Endothelial cell of umbilical vein (primary cell): Measurements from ENCODE around the gene KCNJ13. TPM values are rescaled to one million over a fixed set of nuclear protein-coding genes. Genes with fewer than 3 reads are reported as not detected.

ENCODE experiments used
- BruUV-seq: library from RNA; stranded (reverse); fragments of 400-500 nt; replicated peaks from 2 replicates; lab custom pipeline; 2021; lab: Mats Ljungman, UMichigan
- CTCF ChIA-PET: fragments of 300-600, 350-600 bp; sonication (Branson Sonifier 250); formaldehyde crosslinking; loops from one replicate; lab custom pipeline; 2021; ENCODE audit warnings: antibody characterized with exemption, inconsistent platforms; lab: Charles Lee
- POLR2A ChIA-PET: fragments of 300-600, 350-600 bp; sonication (Branson Sonifier 250); formaldehyde crosslinking; loops from one replicate; lab custom pipeline; 2021; ENCODE audit warnings: antibody characterized with exemption, inconsistent platforms; lab: Charles Lee
- DNase-seq: peaks from one replicate; pipeline ENCODE4 v3.0.0-alpha.2; 2011; ENCODE audit warnings: low read depth, low spot score
- FAIRE-seq: peaks from 2 replicates; lab custom pipeline; 2011; peaks lifted over from hg19 to GRCh38; lab: Jason Lieb, UNC
- H2AFZ ChIP-seq: 2 replicates; pipeline ENCODE4 v1.6.0; 2012; ENCODE audit warnings: low read depth, low read length, control low read depth, inconsistent platforms
- H3K27ac ChIP-seq: 2 replicates; pipeline ENCODE4 v1.5.1; 2011; ENCODE audit warnings: low read depth, mild to moderate bottlenecking, control low read depth, low read length, moderate library complexity; ENCODE audit not compliant: insufficient read depth
- H3K27me3 ChIP-seq, 2 experiments: 2 replicates each; pipeline versions ENCODE4 v1.6.0 to v1.6.1; 2011; ENCODE audit warnings: low read length in 2 of 2, mixed read lengths in 1 of 2; ENCODE audit not compliant: control insufficient read depth in 2 of 2, insufficient read depth in 2 of 2
- H3K36me3 ChIP-seq, 2 experiments: 2 replicates in 1 of 2; 3 replicates in 1 of 2; pipeline ENCODE4 v1.5.1; 2011; ENCODE audit warnings: low read length in 2 of 2, mild to moderate bottlenecking in 1 of 2, moderate library complexity in 1 of 2; ENCODE audit not compliant: control insufficient read depth in 2 of 2, insufficient read depth in 2 of 2; ENCODE audit errors: extremely low read depth in 1 of 2
- H3K4me1 ChIP-seq: 3 replicates; pipeline ENCODE4 v1.5.1; 2011; ENCODE audit warnings: mild to moderate bottlenecking, low read length; ENCODE audit not compliant: control insufficient read depth, insufficient read depth; ENCODE audit errors: extremely low read depth
- H3K4me2 ChIP-seq: 2 replicates; pipeline ENCODE4 v1.6.1; 2011; ENCODE audit warnings: low read length, control low read depth, mixed read lengths; ENCODE audit not compliant: insufficient read depth
- H3K4me3 ChIP-seq, 3 experiments: fragments of 200-600 bp in 1 of 3; sonication (generic), shearing (Covaris generic) in 1 of 3; replicated peaks in 1 of 3; 2 replicates each; pipeline ENCODE4 v1.5.1; 2011 to 2016; ENCODE audit warnings: control low read depth in 3 of 3, low read length in 3 of 3, mild to moderate bottlenecking in 2 of 3, inconsistent platforms in 1 of 3, low read depth in 1 of 3, moderate library complexity in 1 of 3; ENCODE audit not compliant: insufficient read depth in 1 of 3
- H3K79me2 ChIP-seq: 2 replicates; pipeline ENCODE4 v1.6.0; 2012; ENCODE audit warnings: low read length, inconsistent platforms; ENCODE audit not compliant: control insufficient read depth, insufficient read depth
- H3K9ac ChIP-seq: replicated peaks from 2 replicates; pipeline ENCODE3; 2011; ENCODE audit warnings: low read length, control low read depth; ENCODE audit not compliant: insufficient read depth; ENCODE audit errors: extremely low read depth
- H3K9me1 ChIP-seq: replicated peaks from 3 replicates; pipeline ENCODE4 v1.6.0; 2011; ENCODE audit warnings: mild to moderate bottlenecking, low read length; ENCODE audit not compliant: control insufficient read depth, insufficient read depth; ENCODE audit errors: extremely low read depth
- H3K9me3 ChIP-seq: replicated peaks from 2 replicates; pipeline ENCODE4 v1.5.1; 2012; ENCODE audit warnings: low read length, inconsistent platforms; ENCODE audit not compliant: control insufficient read depth, insufficient read depth
- H4K20me1 ChIP-seq: replicated peaks from 2 replicates; pipeline ENCODE3; 2011; ENCODE audit warnings: mild to moderate bottlenecking, low read length; ENCODE audit not compliant: control insufficient read depth, insufficient read depth; ENCODE audit errors: extremely low read depth
- CTCF ChIP-seq, 2 donors: IDR thresholded peaks; 1 replicate in 1 of 2; 2 replicates in 1 of 2; pipeline ENCODE4 v1.5.1; 2011; ENCODE audit warnings: low read length in 2 of 2, mild to moderate bottlenecking in 2 of 2, moderate library complexity in 2 of 2, control low read depth in 1 of 2, inconsistent platforms in 1 of 2, low read depth in 1 of 2; ENCODE audit not compliant: insufficient read depth in 1 of 2; ENCODE audit errors: extremely low read depth in 1 of 2
- EZH2 ChIP-seq: IDR thresholded peaks from 2 replicates; pipeline ENCODE4 v1.6.1; 2012; ENCODE audit warnings: borderline replicate concordance, low read depth, mild to moderate bottlenecking, moderate library complexity, low read length, inconsistent platforms; ENCODE audit not compliant: severe bottlenecking
- FOS ChIP-seq: IDR thresholded peaks from 2 replicates; pipeline ENCODE4 v1.6.1; 2011; ENCODE audit warnings: mild to moderate bottlenecking, low read length, moderate library complexity, borderline replicate concordance; ENCODE audit not compliant: insufficient read depth
- GATA2 ChIP-seq: IDR thresholded peaks from 2 replicates; pipeline ENCODE4 v1.7.0; 2011; ENCODE audit warnings: low read depth, mild to moderate bottlenecking, moderate library complexity, mixed read lengths, low read length; ENCODE audit not compliant: insufficient read length, insufficient read depth
- JUN ChIP-seq: IDR thresholded peaks from 2 replicates; pipeline ENCODE4 v1.6.1; 2011; ENCODE audit warnings: borderline replicate concordance, low read depth; ENCODE audit not compliant: insufficient read length, insufficient read depth
- MAX ChIP-seq: IDR thresholded peaks from 2 replicates; pipeline ENCODE4 v1.6.1; 2011; ENCODE audit not compliant: insufficient read depth, insufficient read length
- MYC ChIP-seq: IDR thresholded peaks from one replicate; pipeline ENCODE4 v1.6.1; 2011; ENCODE audit warnings: mild to moderate bottlenecking, low read depth, low read length
- POLR2A ChIP-seq: IDR thresholded peaks from 2 replicates; pipeline ENCODE4 v1.6.1; 2012; ENCODE audit warnings: low read depth, mild to moderate bottlenecking, control low read depth, low read length
- POLR2AphosphoS5 ChIP-seq: IDR thresholded peaks from 2 replicates; pipeline ENCODE4 v1.6.1; 2012; ENCODE audit warnings: low read depth, mild to moderate bottlenecking, control low read depth, low read length, moderate library complexity; ENCODE audit not compliant: insufficient read depth
- dilution Hi-C: fragments of 300-500 bp; cut with MboI; formaldehyde crosslinking; loops from one replicate; pipeline ENCODE4 v1.15.0; 2019; ENCODE audit warnings: low sequenced_read_pairs; ENCODE audit not compliant: extremely low pct_ligation_motif_present
- intact Hi-C: fragments of 100-400 bp; cut with micrococcal nuclease; formaldehyde crosslinking; loops from one replicate; pipeline ENCODE4 v1.10.0; 2022
- polyA plus RNA-seq, 4 experiments: library from polyadenylated mRNA; depleted of rRNA in 3 of 4; stranded (reverse) in 3 of 4; unstranded in 1 of 4; fragments of >200 nt; gene quantifications; 2 replicates each; pipeline versions ENCODE4 v1.2.1 to v1.2.3, GENCODE V29; 2011 to 2012; ENCODE audit warnings: missing spikeins in 1 of 4
- total RNA-seq: library from RNA; stranded (reverse); gene quantifications from 2 replicates; pipeline ENCODE4 v1.2.3, GENCODE V29; 2021

The KCNJ13 gene
- total and polyA plus RNA-seq, 2 donors (not counting 3 experiments of a cell fraction or from before 2014, with no cell fraction given) = not detected

- Histone ChIP-seq H3K4me1 (no peaks in the 10 kb centered on the region), H3K27ac (no peak overlapping the region), H3K36me3 (peaks cover 0 to 5% of the 10 kb centered on the region in 2 experiments), H3K9me3 (no peaks in the 10 kb centered on the region), H3K27me3 (no peaks in the 10 kb centered on the region), H2AFZ (no peak overlapping the region), H3K79me2 (no peaks in the 10 kb centered on the region), H3K9ac (no peak overlapping the region), H3K9me1 (no peaks in the 10 kb centered on the region), H3K4me3 (no peak overlapping the region), H4K20me1 (no peaks in the 10 kb centered on the region), H3K4me2 (no peak overlapping the region)
- no peak for DNase-seq
- BruUV-seq = no TSS peak
- intact Hi-C loops = no loop called here
- ChIA-PET CTCF (interaction anchor here (0.6 to 1.7 kb wide), 2 partner anchors 8 to 92 kb away, joined by 3 to 6 read pairs; no protein-coding TSS in a partner anchor), POLR2A (no interaction called here)
- TF ChIP-seq EZH2 (no peak), POLR2AphosphoS5 (no peak), MAX (no peak), CTCF (IDR thresholded peaks at IDR 0.05; ENCODE audit: extremely low read depth in 1 of 2, insufficient read depth in 1 of 2, low read depth in 1 of 2, low read length in 2 of 2) (no peak), POLR2A (no peak), MYC (no peak), GATA2 (no peak), FOS (no peak), JUN (no peak)
- dilution Hi-C loops = no loop called here
- no peak for FAIRE-seq
Measured at GRCh38 chr2:232783278-232783677, 6.9 kb upstream of the KCNJ13 start.
